Mammary epithelial cell (primary cell): ENCODE measurements around the gene PPP1R10.

Experiments
- EZH2 ChIP-seq: IDR thresholded peaks from 2 replicates; pipeline ENCODE4 v1.6.1; 2012; ENCODE audit warnings: low read length, inconsistent platforms, borderline replicate concordance
- TF ChIP-seq, protein P1 (sequence below), 2 donors: IDR thresholded peaks in 1 of 2; conservative IDR thresholded peaks in 1 of 2; 2 replicates each; pipeline ENCODE4 v1.5.1; 2011 to 2012; ENCODE audit warnings: inconsistent platforms in 2 of 2, low read length in 2 of 2, mild to moderate bottlenecking in 2 of 2, control low read depth in 1 of 2, low read depth in 1 of 2; ENCODE audit not compliant: insufficient read depth in 1 of 2; ENCODE audit errors: extremely low read depth in 1 of 2

DNA sequence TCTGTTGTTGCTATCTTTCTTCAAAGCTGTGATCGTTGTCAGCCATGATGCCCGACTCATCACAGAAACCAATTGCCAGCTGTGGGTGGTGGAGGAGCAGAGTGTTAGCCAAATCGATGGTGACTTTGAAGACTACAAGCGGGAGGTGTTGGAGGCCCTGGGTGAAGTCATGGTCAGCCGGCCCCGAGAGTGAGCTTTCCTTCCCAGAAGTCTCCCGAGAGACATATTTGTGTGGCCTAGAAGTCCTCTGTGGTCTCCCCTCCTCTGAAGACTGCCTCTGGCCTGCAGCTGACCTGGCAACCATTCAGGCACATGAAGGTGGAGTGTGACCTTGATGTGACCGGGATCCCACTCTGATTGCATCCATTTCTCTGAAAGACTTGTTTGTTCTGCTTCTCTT, 26.5 kb downstream of the PPP1R10 start:
- TF ChIP-seq, protein P1, sequence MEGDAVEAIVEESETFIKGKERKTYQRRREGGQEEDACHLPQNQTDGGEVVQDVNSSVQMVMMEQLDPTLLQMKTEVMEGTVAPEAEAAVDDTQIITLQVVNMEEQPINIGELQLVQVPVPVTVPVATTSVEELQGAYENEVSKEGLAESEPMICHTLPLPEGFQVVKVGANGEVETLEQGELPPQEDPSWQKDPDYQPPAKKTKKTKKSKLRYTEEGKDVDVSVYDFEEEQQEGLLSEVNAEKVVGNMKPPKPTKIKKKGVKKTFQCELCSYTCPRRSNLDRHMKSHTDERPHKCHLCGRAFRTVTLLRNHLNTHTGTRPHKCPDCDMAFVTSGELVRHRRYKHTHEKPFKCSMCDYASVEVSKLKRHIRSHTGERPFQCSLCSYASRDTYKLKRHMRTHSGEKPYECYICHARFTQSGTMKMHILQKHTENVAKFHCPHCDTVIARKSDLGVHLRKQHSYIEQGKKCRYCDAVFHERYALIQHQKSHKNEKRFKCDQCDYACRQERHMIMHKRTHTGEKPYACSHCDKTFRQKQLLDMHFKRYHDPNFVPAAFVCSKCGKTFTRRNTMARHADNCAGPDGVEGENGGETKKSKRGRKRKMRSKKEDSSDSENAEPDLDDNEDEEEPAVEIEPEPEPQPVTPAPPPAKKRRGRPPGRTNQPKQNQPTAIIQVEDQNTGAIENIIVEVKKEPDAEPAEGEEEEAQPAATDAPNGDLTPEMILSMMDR (conservative IDR thresholded peaks at IDR 0.05 in 1 of 2, IDR thresholded peaks at IDR 0.05 in 1 of 2; ENCODE audit: extremely low read depth in 1 of 2, insufficient read depth in 1 of 2, low read depth in 1 of 2, low read length in 2 of 2) = no peak
- TF ChIP-seq EZH2 = no peak
